HG02588 (cell line): Measurements from ENCODE around the gene SFTPD.
A peak's percentile ranks its signal among the peaks of the same experiment; 100 is the strongest.

ENCODE experiments used
- ATAC-seq: cut with Tn5 transposase; IDR thresholded peaks from one replicate; pipeline ENCODE4 v1.9.1; 2021; ENCODE audit warnings: mild to moderate bottlenecking, moderate library complexity; ENCODE audit not compliant: unreplicated experiment

The SFTPD gene

GRCh38 chr10:79946271-79947082, 2.4 kb downstream of the SFTPD start:
- ATAC-seq, result no peak

- no peak for ATAC-seq
Measured at GRCh38 chr10:79944428-79945395, 4.2 kb downstream of the SFTPD start.

DNA sequence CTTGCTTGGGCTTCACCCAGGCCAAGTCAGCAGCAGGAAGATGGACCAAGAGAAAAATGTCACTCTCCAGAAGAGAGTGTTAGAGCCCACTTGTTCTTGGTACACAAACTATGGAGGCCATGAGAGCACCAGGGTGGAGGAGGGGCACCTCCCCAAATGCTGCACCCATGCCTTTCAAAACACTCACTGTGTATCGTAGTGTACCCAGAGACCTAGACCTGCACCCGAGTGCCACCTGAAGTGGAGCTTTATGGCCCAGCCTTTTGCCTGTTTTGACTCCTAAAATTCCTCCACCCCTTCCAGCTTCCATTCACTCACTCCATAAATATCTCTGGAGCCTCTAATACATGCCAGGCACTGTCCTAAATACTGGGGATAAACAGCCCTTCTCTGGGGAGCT, 5.0 kb downstream of the SFTPD start:
- no peak for ATAC-seq

- ATAC-seq, result no peak
Measured at GRCh38 chr10:79942261-79943185, 6.4 kb downstream of the SFTPD start.

DNA sequence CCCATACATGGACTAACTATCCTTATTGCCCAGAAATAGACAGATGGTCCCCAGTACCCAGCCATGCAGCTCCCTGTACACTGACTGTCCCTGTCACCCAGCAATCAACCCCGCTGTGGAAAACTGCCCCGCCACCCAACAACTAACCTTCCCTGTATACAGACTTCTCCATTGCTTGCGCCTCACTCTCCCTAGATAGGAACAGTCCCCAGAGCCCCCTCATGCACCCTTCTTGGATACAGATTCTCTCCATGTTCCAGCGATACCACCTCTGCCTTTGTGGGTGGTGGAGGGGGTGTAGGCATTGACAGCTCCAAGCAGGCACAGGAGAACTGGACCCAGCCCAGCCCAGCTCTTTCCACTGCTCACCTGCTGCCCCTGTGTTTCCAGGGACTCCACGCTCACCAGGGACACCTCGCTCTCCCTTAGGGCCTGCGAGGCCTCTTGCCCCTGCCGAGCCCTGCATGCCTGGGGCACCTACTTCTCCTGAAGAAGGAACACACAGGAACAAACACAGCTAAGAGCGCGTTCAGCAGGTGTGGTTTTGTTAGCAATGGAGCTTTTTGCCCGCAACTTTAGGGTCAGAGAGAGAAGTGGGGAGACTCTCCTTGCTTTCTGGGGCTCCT, 7.2 kb downstream of the SFTPD start:
- ATAC-seq, result no peak

DNA sequence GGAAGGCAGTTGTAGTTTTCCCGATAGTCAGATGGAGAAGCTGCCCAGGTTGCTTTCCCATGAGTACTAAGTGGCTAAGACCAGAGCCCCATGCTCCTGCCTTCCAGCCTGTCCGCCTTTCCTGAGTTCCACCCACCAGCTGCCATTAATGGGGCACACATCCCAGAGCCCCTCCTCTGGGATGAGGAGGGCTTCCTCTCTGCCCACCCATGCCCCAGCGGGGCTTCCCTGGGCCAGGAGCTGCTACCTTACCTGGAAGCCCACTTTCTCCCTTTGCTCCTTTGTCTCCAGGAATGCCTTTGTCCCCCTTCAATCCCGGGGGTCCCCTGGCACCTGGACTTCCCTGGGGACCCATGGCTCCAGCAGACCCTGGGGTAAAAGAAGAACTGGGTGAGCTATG, 7.8 kb downstream of the SFTPD start:
- ATAC-seq, result no peak

- ATAC-seq, result no peak
Measured at GRCh38 chr10:79940431-79940830, 8.5 kb downstream of the SFTPD start.

DNA sequence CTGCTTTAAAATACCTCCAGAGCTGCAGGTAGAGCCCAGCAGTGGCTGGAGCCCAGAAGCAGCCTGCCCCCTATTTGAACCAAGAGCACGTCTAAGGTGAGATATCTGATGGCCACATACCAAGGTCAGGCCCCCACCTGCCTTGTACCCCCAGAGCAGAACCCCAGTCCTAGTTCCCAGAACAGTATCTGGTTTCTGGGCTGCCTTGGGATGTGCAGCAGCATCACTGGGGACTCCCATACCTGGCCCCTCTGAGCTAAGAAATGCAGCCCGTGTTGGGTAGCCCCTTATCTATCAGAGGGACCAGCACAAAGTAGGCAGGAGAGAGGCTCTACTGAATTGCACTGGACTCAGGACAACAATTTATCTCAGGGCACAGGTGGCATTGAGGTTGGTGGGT, 8.9 kb downstream of the SFTPD start:
- ATAC-seq, result no peak

GRCh38 chr10:79938728-79939406, 10.0 kb downstream of the SFTPD start:
- ATAC-seq, result peak; percentile 76

- no peak for ATAC-seq
Measured at GRCh38 chr10:79937701-79938151, 11.2 kb downstream of the SFTPD start.

DNA sequence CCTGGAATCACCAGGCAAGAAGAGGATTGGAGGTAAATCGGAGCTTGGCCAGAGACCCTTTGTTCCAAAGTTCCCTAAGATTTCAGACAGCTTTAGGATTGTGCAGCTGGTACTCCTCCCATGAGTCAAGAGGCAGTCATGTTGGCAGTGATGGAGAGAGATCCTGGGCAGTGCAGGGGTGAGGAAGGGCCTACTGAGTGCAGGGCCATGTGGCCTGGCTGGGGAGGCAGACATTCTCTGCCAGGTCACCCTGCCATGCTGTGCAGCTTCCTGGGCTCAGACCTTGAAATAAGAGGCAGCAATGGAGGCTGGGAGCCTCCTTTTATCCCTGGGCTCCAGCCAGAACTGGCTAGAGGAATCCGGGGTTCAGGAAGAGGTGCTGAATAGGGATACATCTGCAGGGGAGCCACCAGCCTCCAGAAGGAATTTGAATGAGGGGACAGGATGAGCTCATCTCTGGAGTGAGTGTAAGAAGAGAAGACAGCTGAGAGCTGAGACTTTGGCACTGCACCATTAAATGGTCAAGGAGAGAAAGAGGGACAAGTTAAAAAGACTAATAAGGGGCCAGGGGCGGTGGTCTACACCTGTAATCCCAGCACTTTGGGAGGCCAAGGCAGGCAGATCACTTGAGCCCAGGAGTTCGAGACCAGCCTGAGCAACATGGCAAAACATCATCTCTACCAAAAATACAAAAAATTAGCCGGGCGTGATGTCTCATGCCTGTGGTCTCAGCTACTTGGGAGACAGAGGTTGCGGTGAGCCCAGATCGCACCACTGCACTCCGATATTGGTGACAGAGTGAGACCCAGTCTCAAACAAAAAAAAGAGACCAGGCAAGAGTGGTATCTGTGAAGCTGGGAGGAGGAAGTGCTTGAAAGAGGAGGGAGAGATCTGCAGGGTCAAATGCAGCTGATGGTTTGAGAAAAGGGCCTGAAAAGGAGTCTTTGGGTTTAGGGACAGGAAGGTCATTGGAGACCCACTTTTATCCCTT, 12.0 kb downstream of the SFTPD start:
- no peak for ATAC-seq

DNA sequence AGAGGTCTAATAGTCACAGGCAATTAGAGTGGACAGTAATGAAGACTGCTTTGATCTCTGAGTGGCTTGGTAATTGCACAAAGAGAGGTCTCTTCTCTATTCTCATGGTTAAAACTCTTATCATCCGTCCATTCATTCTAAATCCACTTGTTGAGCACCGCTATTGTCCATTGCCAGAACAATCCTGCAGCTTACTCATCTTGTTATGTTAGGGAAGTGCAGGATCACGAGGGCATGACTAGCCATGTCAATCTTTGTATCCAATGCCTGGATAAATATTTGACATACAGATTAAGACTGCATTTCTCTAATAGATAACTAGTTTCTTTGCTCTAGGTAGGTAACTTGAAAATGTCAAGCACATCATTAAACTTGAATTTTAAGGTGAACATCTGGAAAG, 14.9 kb downstream of the SFTPD start:
- ATAC-seq, result no peak

- no peak for ATAC-seq
Measured at GRCh38 chr10:79932841-79933379, 16.0 kb downstream of the SFTPD start.

- ATAC-seq, result no peak
Measured at GRCh38 chr10:79932307-79932706, 16.6 kb downstream of the SFTPD start.

DNA sequence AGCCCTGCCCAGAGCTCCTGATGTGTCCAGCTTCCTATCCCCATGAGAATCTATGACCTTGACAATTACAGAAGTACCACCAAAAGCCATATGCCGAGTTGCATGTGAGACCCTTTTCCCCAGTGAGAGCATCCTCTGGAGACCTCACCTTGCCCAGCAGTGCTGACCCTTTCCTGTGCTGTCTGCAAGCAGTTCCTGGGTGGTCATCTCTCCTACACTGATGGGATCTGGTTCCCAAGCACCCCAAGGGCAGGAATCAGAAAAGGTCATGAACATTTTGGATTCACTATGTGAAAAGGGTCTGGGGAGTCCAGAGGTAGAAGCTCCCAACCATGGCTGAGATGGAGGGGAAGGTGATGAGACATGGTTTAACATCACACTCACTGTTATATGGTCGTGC, 18.2 kb downstream of the SFTPD start:
- ATAC-seq, result no peak

GRCh38 chr10:79930267-79930666, 18.6 kb downstream of the SFTPD start:
- ATAC-seq, result no peak

DNA sequence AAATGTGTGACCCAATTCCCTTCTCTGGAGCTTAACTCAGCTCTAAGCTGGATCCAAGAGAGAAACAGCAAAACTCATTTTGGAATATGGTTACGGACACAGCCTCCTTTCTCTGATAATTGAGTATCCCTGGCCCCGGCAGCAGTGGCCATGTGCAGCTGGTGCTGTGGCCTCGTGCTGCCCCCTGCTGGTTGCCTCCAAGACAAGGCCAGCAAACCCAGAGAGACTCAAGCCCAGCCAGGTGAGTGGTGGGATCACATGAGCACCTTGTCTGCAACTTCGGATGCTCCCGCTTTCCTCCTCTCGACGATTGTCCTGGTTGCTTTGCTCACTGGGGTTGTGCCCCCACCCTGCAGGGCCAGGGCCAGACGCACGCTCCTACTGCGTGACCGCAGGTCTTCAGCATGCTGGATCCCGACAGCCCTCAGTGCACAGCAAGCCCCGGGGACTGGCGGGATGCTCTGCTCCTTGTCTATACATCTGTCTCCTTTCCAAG, 19.4 kb downstream of the SFTPD start:
- peak; percentile 78 for ATAC-seq

DNA sequence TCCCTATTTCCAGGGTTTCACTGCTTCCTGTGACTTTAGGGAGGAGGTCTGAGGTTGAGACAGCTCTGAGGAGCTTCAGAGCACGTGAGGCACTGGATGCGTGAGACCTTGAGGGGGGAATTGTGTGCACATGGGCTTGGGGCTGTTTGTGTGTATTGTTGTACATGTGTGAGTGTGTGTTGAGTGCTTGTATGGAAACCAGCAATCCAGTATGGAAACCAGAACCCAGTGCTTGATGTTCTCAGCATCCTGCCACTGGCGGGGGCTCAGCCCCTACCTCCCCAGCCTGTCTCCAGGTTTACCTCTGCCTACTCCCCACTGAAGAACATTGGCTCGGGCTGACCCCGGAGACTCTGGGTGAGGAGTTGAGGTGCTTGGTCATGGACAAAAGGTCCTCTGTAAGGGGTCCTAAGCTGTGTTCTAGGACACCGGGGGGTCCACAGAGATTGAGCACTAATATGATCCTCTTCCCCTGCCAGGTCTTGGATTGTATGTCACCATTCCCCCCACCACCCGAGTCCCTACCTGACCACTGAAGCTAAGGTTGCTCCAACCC, 20.8 kb downstream of the SFTPD start:
- no peak for ATAC-seq
